ENCODE data around the gene TARS2. TPM values are rescaled to one million over a fixed set of nuclear protein-coding genes. Genes with fewer than 3 reads are reported as not detected.

TARS2 gene
- polyA plus RNA-seq, 3 donors: 8.9 to 16.9 (median 10.5) TPM

DNA sequence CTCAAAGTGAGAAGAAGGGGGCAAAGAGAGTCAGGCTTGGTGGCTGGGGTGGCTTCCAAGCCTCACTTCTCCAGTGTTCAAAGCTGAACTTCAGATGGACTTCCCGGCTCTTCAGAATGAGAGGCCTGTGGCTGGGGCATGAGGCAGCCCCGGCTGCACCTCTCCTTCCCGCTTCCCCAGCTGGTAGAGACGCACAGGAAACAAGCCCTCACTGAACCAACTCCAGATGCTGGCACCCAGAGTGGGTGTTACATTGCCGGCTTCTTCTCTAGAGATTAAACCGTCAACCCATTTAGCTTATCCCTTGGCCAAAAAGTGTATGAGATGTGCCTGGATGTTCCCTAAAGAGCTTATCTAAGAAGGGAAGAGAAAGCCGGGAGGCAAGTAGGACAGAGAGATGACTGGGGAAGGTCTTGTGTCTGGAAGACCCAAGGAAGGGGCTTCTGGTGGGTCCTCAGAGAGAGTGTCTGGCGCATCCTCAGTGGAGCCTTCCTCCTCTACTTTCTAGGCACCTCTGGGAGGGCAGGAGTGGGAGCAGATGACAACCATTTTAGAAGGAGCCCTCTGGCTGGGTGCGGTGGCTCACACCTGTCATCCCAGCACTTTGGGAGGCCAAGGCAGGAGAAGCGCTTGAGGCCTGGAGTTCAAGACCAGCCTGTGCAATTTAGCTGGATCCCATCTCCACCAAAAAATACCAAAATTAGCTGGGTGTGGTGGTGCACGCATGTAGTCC, 64.0 kb downstream of the TARS2 start:
- WGBS, 3 donors: 48 to 77% (median 60%) methylated on average over 11 of the region's 11 CpGs
- H3K27ac ChIP-seq (ENCODE audit: low read depth, low read length): peak overlapping the region; percentile 28

- WGBS, 3 donors: 15 to 38% (median 29%) methylated on average over 1 of the region's 1 CpG
These were observed 64.5 kb downstream of the TARS2 start for GRCh38 chr1:150551784-150552127.

GRCh38 chr1:150552128-150552910, 65.1 kb downstream of the TARS2 start:
- WGBS, 3 donors: 18 to 32% (median 20%) methylated on average over 12 to 13 of the region's 13 CpGs

More at GRCh38 chr1:150551784-150552127, 64.5 kb downstream of the TARS2 start:
- H3K27ac ChIP-seq (ENCODE audit: low read depth, low read length): peak overlapping the region; percentile 30

GRCh38 chr1:150552911-150553289, 65.7 kb downstream of the TARS2 start:
- H3K27ac ChIP-seq (ENCODE audit: low read depth, low read length): peak overlapping the region; percentile 7
- WGBS, 3 donors: 61 to 78% (median 72%) methylated on average over 12 of the region's 12 CpGs

More at GRCh38 chr1:150552128-150552910, 65.1 kb downstream of the TARS2 start:
- H3K27ac ChIP-seq (ENCODE audit: low read depth, low read length): peak overlapping the region; percentile 30

DNA sequence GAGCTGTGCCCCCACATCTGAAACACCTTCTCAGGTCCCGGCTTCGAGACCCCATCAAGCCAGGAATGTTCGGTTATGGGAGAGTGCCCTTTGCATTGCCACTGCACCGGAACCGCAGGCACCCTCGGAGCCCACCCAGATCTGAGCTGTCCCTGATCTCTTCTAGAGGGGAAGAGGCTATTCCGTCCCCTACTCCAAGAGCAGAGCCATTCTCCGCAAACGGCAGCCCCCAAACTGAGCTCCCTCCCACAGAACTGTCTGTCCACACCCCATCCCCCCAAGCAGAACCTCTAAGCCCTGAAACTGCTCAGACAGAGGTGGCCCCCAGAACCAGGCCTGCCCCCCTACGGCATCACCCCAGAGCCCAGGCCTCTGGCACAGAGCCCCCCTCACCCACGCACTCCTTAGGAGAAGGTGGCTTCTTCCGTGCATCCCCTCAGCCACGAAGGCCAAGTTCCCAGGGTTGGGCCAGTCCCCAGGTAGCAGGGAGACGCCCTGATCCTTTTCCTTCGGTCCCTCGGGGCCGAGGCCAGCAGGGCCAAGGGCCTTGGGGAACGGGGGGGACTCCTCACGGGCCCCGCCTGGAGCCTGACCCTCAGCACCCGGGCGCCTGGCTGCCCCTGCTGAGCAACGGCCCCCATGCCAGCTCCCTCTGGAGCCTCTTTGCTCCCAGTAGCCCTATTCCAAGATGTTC, 66.3 kb downstream of the TARS2 start:
- WGBS, 3 donors: 81 to 88% (median 81%) methylated on average over 23 of the region's 23 CpGs
- no peak overlapping the region for H3K27ac ChIP-seq (ENCODE audit: low read depth, low read length)

- WGBS, 3 donors: 87 to 92% (median 90%) methylated on average over 8 of the region's 8 CpGs
These were observed 66.8 kb downstream of the TARS2 start for GRCh38 chr1:150554086-150554452.

DNA sequence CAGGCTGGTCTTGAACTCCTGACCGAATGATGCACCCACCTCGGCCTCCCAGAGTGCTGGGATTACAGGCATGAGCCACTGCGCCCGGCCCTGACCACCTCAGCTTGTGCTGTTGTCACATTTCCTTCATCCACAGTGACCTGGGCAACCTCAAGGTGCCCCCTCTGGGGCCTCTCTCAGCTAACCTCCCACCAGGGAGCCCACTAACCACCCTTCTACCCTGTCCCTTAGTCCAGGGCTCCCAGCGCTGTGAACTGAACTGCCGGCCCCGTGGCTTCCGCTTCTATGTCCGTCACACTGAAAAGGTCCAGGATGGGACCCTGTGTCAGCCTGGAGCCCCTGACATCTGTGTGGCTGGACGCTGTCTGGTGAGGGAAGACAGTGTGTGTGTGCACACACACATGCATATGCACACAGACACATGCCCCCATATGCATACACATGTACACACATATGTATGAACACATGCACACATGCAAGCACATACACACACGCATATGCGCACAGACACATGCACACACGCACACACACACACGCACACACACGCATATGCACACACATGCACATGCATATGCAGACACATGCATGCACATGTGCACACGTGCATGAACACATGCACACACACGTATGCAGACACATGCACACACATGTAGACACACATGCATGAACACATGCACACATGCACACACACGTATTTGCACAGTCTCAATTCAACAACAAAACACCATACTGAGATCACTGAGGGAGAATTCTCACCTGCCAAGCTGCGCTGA, 68.2 kb downstream of the TARS2 start:
- 84 to 89% (median 85%) methylated on average over 19 of the region's 19 CpGs for WGBS, 3 donors
- no peak overlapping the region for H3K27ac ChIP-seq (ENCODE audit: low read depth, low read length)

More at GRCh38 chr1:150554086-150554452, 66.8 kb downstream of the TARS2 start:
- H3K27ac ChIP-seq (ENCODE audit: low read depth, low read length): no peak overlapping the region

- WGBS, 3 donors: 75 to 77% (median 76%) methylated on average over 26 of the region's 26 CpGs
- H3K27ac ChIP-seq (ENCODE audit: low read depth, low read length): no peak overlapping the region
These were observed 69.0 kb downstream of the TARS2 start for GRCh38 chr1:150555971-150556865.

DNA sequence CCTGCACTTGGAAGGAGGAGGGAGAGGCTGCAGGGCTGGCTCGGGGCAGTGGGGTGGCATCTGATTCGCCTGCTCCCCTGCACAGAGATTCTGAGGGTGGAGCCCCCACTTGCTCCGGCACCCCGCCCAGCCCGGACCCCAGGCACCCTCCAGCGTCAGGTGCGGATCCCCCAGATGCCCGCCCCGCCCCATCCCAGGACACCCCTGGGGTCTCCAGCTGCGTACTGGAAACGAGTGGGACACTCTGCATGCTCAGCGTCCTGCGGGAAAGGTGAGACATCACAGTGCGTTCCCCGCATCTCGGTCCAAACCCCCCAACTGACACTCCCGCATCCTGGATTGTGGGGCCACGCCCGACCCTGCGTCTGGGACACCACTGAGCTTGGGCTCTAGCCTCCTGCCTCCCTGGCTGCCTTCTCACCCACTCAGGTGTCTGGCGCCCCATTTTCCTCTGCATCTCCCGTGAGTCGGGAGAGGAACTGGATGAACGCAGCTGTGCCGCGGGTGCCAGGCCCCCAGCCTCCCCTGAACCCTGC, 69.9 kb downstream of the TARS2 start:
- WGBS, 3 donors: 87 to 88% (median 88%) methylated on average over 26 of the region's 26 CpGs
- H3K27ac ChIP-seq (ENCODE audit: low read depth, low read length): no peak overlapping the region

Other genes with a start within 250 kb of the TARS2 start
- gene CA14, start 229.6 kb upstream of the TARS2 start, polyA plus RNA-seq: under 1 TPM in 1 of 3 donors, not detected in 2; 0.03 TPM
- 100 to 1,000 TPM in 2 of 3 donors, 10 to 100 TPM in 1; 81.4 to 126 (median 106) TPM for gene APH1A, start 218.4 kb upstream of the TARS2 start, polyA plus RNA-seq
- gene C1orf54, start 214.6 kb upstream of the TARS2 start, polyA plus RNA-seq: 10 to 100 TPM in 2 of 3 donors, 1 to 10 TPM in 1; 2.2 to 50.5 (median 17.8) TPM
- gene CIART, start 204.9 kb upstream of the TARS2 start, polyA plus RNA-seq: 1 to 10 TPM; 1.8 to 2.2 (median 1.8) TPM
- gene MRPS21, start 193.6 kb upstream of the TARS2 start, polyA plus RNA-seq: 10 to 100 TPM; 33.0 to 93.9 (median 56.9) TPM
- 10 to 100 TPM; 22.0 to 35.8 (median 31.5) TPM for gene PRPF3, start 165.9 kb upstream of the TARS2 start, polyA plus RNA-seq
- gene RPRD2, start 123.3 kb upstream of the TARS2 start, polyA plus RNA-seq: 1 to 10 TPM; 6.7 to 8.7 (median 8.2) TPM
- gene ECM1, start 20.7 kb downstream of the TARS2 start, polyA plus RNA-seq: 10 to 100 TPM in 2 of 3 donors, 1 to 10 TPM in 1; 2.7 to 10.8 (median 10.1) TPM
- under 1 TPM in 2 of 3 donors, not detected in 1; 0.15 to 0.18 TPM for gene FALEC, start 28.3 kb downstream of the TARS2 start, polyA plus RNA-seq
- 10 to 100 TPM; 12.1 to 66.1 (median 56.0) TPM for gene ADAMTSL4, start 62.0 kb downstream of the TARS2 start, polyA plus RNA-seq
- gene MCL1, start 92.2 kb downstream of the TARS2 start, polyA plus RNA-seq: 100 to 1,000 TPM in 2 of 3 donors, 10 to 100 TPM in 1; 98.6 to 386 (median 314) TPM
- 100 to 1,000 TPM in 2 of 3 donors, 10 to 100 TPM in 1; 49.0 to 133 (median 107) TPM for gene ENSA, start 142.2 kb downstream of the TARS2 start, polyA plus RNA-seq
- gene GOLPH3L, start 209.7 kb downstream of the TARS2 start, polyA plus RNA-seq: 10 to 100 TPM; 10.3 to 26.6 (median 19.2) TPM
- under 1 TPM in 1 of 3 donors, not detected in 2; 0.07 TPM for gene HORMAD1, start 233.5 kb downstream of the TARS2 start, polyA plus RNA-seq